Smooth muscle cell (in vitro differentiated cells): Measurements from ENCODE around the gene TMC7. TPM values are rescaled to one million over a fixed set of nuclear protein-coding genes. Genes with fewer than 3 reads are reported as not detected.

Experiments
- DNase-seq: peaks from one replicate; lab custom pipeline; 2025; ENCODE audit not compliant: unreplicated experiment; lab: John Stamatoyannopoulos, UW
- H2AFZ ChIP-seq: fragments of 200-600 bp; sonication (generic); 2 replicates; pipeline ENCODE4 v1.6.0; 2016; ENCODE audit warnings: antibody characterized with exemption, low read depth, mild to moderate bottlenecking
- H3F3A ChIP-seq: fragments of 200-600 bp; sonication (generic); 2 replicates; pipeline ENCODE4 v1.6.0; 2017; ENCODE audit warnings: antibody characterized with exemption, low read depth
- H3K27ac ChIP-seq: fragments of 200-600 bp; sonication (generic); 2 replicates; pipeline ENCODE4 v1.5.1; 2016; ENCODE audit warnings: low read depth, mild to moderate bottlenecking
- H3K27me3 ChIP-seq: fragments of 200-600 bp; sonication (generic); 2 replicates; pipeline ENCODE4 v1.6.1; 2016; ENCODE audit warnings: low read depth, mild to moderate bottlenecking
- H3K36me3 ChIP-seq: fragments of 200-600 bp; sonication (generic); 2 replicates; pipeline ENCODE4 v1.5.1; 2016; ENCODE audit warnings: low read depth
- H3K4me1 ChIP-seq: fragments of 200-600 bp; sonication (generic); 2 replicates; pipeline ENCODE4 v1.5.1; 2016; ENCODE audit warnings: low read depth
- H3K4me2 ChIP-seq: fragments of 200-600 bp; sonication (generic); 2 replicates; pipeline ENCODE4 v1.6.0; 2016; ENCODE audit warnings: mild to moderate bottlenecking
- H3K4me3 ChIP-seq: fragments of 200-600 bp; sonication (generic); 2 replicates; pipeline ENCODE4 v1.5.1; 2016; ENCODE audit warnings: mild to moderate bottlenecking
- H3K79me2 ChIP-seq: fragments of 200-600 bp; sonication (generic); 2 replicates; pipeline ENCODE4 v1.6.0; 2016; ENCODE audit warnings: low read depth, mild to moderate bottlenecking
- H3K9ac ChIP-seq: fragments of 200-600 bp; sonication (generic); 2 replicates; pipeline ENCODE4 v1.6.0; 2016; ENCODE audit warnings: low read depth
- H3K9me3 ChIP-seq: fragments of 200-600 bp; sonication (generic); replicated peaks from 2 replicates; pipeline ENCODE4 v1.5.1; 2016; ENCODE audit warnings: low read depth
- H4K20me1 ChIP-seq: fragments of 200-600 bp; sonication (generic); 2 replicates; pipeline ENCODE4 v1.6.0; 2016; ENCODE audit warnings: low read depth
- WGBS: methylation state at CpG from one replicate; pipeline ENCODE4 v1.1.7; 2016; ENCODE audit warnings: low lambda C conversion rate; 5-methylcytosine and 5-hydroxymethylcytosine counted together
- polyA plus RNA-seq: library from polyadenylated mRNA; unstranded; fragments of >200 nt; fragmentation: Nextera tagmentation; extraction: Ambion mirVana; gene quantifications from 2 replicates; pipeline ENCODE4 v1.2.1, GENCODE V29; 2016
- total RNA-seq: library from RNA; depleted of rRNA; stranded (reverse); fragments of >200 nt; gene quantifications from 2 replicates; pipeline ENCODE4 v1.2.3, GENCODE V29; 2014
- TF ChIP-seq, protein P1 (sequence below): fragments of 200-600 bp; sonication (generic); IDR thresholded peaks from 2 replicates; pipeline ENCODE4 v1.5.1; 2017; ENCODE audit warnings: borderline replicate concordance, mild to moderate bottlenecking, antibody characterized with exemption; ENCODE audit not compliant: insufficient read depth, poor library complexity, severe bottlenecking

TMC7 gene
- total and polyA plus RNA-seq, 2 experiments from 2014 or later, result 0.54 to 1.7 TPM

DNA sequence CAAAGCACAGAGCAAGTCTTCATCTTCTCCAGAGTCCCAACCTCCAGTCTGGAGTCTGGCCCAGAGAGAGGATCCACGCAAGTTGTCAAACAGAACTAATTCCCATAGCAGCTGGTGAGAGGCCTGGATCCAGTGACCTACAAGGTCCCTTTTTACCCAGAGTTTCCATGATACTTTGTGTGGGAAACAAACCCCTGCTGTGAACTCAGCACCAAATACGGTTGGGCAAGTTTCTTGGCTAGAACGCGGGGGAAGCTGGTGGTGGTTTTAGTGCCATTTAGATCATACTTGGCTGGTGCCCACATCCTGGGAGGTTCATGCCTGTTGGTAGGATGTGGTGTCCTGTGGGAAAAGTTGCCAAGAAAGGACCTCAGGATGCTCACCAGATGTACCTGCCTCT is 18.1 kb downstream of the TMC7 start:
- no peak overlapping the region for H3K27ac ChIP-seq
- no peaks in the 10 kb centered on the region for H4K20me1 ChIP-seq
- no peaks in the 10 kb centered on the region for H3K4me1 ChIP-seq
- no peaks in the 10 kb centered on the region for H3K36me3 ChIP-seq
- no peaks in the 10 kb centered on the region for H3K9me3 ChIP-seq
- H3K9ac ChIP-seq, result no peak overlapping the region
- WGBS, result 89% methylated on average over 4 of the region's 4 CpGs
- TF ChIP-seq, protein P1, sequence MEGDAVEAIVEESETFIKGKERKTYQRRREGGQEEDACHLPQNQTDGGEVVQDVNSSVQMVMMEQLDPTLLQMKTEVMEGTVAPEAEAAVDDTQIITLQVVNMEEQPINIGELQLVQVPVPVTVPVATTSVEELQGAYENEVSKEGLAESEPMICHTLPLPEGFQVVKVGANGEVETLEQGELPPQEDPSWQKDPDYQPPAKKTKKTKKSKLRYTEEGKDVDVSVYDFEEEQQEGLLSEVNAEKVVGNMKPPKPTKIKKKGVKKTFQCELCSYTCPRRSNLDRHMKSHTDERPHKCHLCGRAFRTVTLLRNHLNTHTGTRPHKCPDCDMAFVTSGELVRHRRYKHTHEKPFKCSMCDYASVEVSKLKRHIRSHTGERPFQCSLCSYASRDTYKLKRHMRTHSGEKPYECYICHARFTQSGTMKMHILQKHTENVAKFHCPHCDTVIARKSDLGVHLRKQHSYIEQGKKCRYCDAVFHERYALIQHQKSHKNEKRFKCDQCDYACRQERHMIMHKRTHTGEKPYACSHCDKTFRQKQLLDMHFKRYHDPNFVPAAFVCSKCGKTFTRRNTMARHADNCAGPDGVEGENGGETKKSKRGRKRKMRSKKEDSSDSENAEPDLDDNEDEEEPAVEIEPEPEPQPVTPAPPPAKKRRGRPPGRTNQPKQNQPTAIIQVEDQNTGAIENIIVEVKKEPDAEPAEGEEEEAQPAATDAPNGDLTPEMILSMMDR, result no peak
- H3K4me3 ChIP-seq, result no peak overlapping the region
- no peak overlapping the region for H2AFZ ChIP-seq
- H3K79me2 ChIP-seq, result no peaks in the 10 kb centered on the region
- H3F3A ChIP-seq, result no peaks in the 10 kb centered on the region
- H3K27me3 ChIP-seq, result no peaks in the 10 kb centered on the region
- no peak overlapping the region for H3K4me2 ChIP-seq
- DNase-seq, result no peak

- no peaks in the 10 kb centered on the region for H3K79me2 ChIP-seq
- H3K9ac ChIP-seq, result no peak overlapping the region
- WGBS, result 83% methylated on average over 4 of the region's 4 CpGs
- no peaks in the 10 kb centered on the region for H3K27me3 ChIP-seq
- no peaks in the 10 kb centered on the region for H4K20me1 ChIP-seq
- peaks cover 3% of the 10 kb centered on the region for H3F3A ChIP-seq
- H3K27ac ChIP-seq, result no peak overlapping the region
- no peak overlapping the region for H3K4me3 ChIP-seq
- no peaks in the 10 kb centered on the region for H3K36me3 ChIP-seq
- no peak overlapping the region for H2AFZ ChIP-seq
- no peaks in the 10 kb centered on the region for H3K9me3 ChIP-seq
- no peak overlapping the region for H3K4me2 ChIP-seq
- DNase-seq, result no peak
- H3K4me1 ChIP-seq, result peaks cover 5% of the 10 kb centered on the region
- TF ChIP-seq, protein P1, result no peak
These were observed 20.2 kb downstream of the TMC7 start for GRCh38 chr16:19003935-19004334.

DNA sequence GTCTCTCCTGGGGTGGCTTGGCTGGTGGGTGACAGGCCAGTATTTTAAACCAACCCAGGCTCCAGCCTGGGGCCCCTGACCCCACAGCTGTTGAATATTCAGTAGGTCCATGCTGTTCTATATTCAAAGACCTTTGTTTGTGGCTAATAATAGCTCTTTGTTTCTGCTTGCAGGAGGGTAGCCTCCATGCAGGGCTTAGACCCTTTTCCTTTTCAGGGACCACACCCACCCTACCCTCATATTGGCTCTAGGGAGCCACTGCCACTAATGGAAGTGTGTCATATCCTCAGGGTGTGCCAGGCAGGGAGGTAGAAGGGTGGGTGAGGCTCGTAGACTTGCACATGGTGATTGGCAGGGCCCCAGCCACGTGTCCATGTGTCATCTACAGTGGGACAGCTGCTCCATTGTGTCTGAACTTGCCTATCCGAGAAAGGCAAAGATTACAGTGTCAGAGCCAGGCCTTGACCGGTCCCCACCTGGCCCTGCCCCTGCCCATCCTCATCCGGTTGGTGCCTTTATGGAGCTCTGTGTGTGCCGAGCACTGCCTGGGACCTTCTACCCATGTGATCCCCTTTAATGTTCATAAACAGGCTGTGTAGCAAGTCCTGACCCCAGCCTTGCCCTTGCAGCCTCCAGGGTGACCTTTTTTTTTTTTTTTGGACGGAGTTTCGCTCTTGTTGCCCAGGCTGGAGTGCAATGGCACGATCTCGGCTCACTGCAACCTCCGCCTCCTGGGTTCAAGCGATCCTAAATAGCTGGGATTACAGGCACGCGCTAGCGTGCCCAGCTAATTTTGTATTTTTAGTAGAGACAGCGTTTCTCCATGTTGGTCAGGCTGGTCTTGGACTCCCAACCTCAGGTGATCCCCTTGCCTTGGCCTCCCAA is 22.1 kb downstream of the TMC7 start:
- TF ChIP-seq, protein P1, result no peak
- Histone ChIP-seq H3K9me3 (no peaks in the 10 kb centered on the region), H3K79me2 (no peaks in the 10 kb centered on the region), H2AFZ (no peak overlapping the region), H3K4me3 (no peak overlapping the region), H4K20me1 (no peaks in the 10 kb centered on the region), H3K27me3 (no peaks in the 10 kb centered on the region), H3F3A (peaks cover 3% of the 10 kb centered on the region), H3K4me1 (peaks cover 5% of the 10 kb centered on the region), H3K27ac (no peak overlapping the region), H3K9ac (no peak overlapping the region), H3K36me3 (no peaks in the 10 kb centered on the region), H3K4me2 (no peak overlapping the region)
- DNase-seq, result no peak
- 89% methylated on average over 16 of the region's 16 CpGs for WGBS
